ENCODE results near the gene DGKH.

The DGKH gene

GRCh38 chr13:42229287-42229686 lies 180.8 kb downstream of the DGKH start:
- TF ChIP-seq CTCF (IDR thresholded peaks at IDR 0.05), result no peak
- Histone ChIP-seq H3K27ac (no peak overlapping the region), H3K9me3 (no peaks in the 10 kb centered on the region), H3K27me3 (no peaks in the 10 kb centered on the region), H3K4me1 (ENCODE audit: control insufficient read depth in 1 of 2, insufficient read depth in 1 of 2, low read depth in 1 of 2, low read length in 1 of 2) (no peaks in the 10 kb centered on the region), H3K4me3 (ENCODE audit: low read depth in 1 of 2, low read length in 1 of 2) (no peak overlapping the region), H3K36me3 (no peaks in the 10 kb centered on the region)

DNA sequence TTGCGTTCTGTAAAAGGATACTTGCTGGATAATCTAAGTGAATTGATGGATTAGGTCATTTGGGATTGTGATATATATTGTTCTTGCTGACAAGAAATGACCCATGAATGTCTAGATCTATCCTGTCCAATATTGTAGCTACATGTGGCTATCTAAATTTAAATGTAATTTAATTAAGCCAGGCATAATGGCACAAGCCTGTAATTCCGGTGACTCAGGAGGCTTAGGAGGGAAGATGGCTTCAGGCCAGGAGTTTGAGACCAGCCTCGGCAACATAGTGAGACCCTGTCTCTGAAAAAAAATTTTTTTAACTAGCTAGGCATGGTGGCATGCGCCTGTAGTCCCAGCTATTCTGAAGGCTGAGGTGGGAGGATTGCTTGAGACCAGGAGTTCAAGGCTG lies 184.2 kb downstream of the DGKH start:
- no peaks in the 10 kb centered on the region for H3K4me1 ChIP-seq (ENCODE audit: control insufficient read depth in 1 of 2, insufficient read depth in 1 of 2, low read depth in 1 of 2, low read length in 1 of 2)
- no peaks in the 10 kb centered on the region for H3K9me3 ChIP-seq
- no peaks in the 10 kb centered on the region for H3K27me3 ChIP-seq
- no peak overlapping the region for H3K4me3 ChIP-seq (ENCODE audit: low read depth in 1 of 2, low read length in 1 of 2)
- no peak overlapping the region for H3K27ac ChIP-seq
- TF ChIP-seq CTCF (IDR thresholded peaks at IDR 0.05), result no peak
- H3K36me3 ChIP-seq, result no peaks in the 10 kb centered on the region

- Histone ChIP-seq H3K4me3 (ENCODE audit: low read depth in 1 of 2, low read length in 1 of 2) (no peak overlapping the region), H3K27me3 (no peaks in the 10 kb centered on the region), H3K36me3 (no peaks in the 10 kb centered on the region), H3K27ac (no peak overlapping the region), H3K9me3 (no peaks in the 10 kb centered on the region), H3K4me1 (ENCODE audit: control insufficient read depth in 1 of 2, insufficient read depth in 1 of 2, low read depth in 1 of 2, low read length in 1 of 2) (no peaks in the 10 kb centered on the region)
- no peak for TF ChIP-seq CTCF (IDR thresholded peaks at IDR 0.05)
Measured at GRCh38 chr13:42233726-42234125, 185.3 kb downstream of the DGKH start.

GRCh38 chr13:42239161-42239560 lies 190.7 kb downstream of the DGKH start:
- H3K4me3 ChIP-seq (ENCODE audit: low read depth in 1 of 2, low read length in 1 of 2), result no peak overlapping the region

DNA sequence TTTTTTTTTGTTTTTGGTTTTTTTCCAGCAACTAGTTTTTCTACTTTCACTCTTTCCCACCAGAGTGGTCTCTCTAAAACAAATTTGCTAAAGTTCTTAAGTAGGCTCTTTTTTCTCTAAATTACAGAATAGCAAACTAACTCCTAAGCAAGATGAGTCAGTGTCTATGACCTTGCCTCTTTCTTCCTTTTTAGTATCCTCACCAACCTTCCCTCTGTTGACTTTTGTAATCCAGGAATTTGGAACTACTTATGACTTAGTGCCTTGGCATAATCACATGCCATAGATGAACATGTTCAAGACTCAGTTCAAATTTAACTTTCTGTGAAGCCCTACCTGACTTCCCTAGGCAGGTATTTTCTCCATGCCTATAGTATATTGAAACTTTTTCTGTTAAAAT lies 191.2 kb downstream of the DGKH start:
- Histone ChIP-seq H3K4me1 (ENCODE audit: control insufficient read depth in 1 of 2, insufficient read depth in 1 of 2, low read depth in 1 of 2, low read length in 1 of 2) (no peaks in the 10 kb centered on the region), H3K27ac (no peak overlapping the region), H3K9me3 (no peaks in the 10 kb centered on the region), H3K27me3 (no peaks in the 10 kb centered on the region), H3K36me3 (no peaks in the 10 kb centered on the region), H3K4me3 (ENCODE audit: low read depth in 1 of 2, low read length in 1 of 2) (no peak overlapping the region)
- no peak for TF ChIP-seq CTCF (IDR thresholded peaks at IDR 0.05)

More at GRCh38 chr13:42239161-42239560, 190.7 kb downstream of the DGKH start:
- Histone ChIP-seq H3K9me3 (no peaks in the 10 kb centered on the region), H3K27me3 (no peaks in the 10 kb centered on the region), H3K36me3 (no peaks in the 10 kb centered on the region), H3K27ac (no peak overlapping the region), H3K4me1 (ENCODE audit: control insufficient read depth in 1 of 2, insufficient read depth in 1 of 2, low read depth in 1 of 2, low read length in 1 of 2) (no peaks in the 10 kb centered on the region)
- TF ChIP-seq CTCF (IDR thresholded peaks at IDR 0.05), result no peak

DNA sequence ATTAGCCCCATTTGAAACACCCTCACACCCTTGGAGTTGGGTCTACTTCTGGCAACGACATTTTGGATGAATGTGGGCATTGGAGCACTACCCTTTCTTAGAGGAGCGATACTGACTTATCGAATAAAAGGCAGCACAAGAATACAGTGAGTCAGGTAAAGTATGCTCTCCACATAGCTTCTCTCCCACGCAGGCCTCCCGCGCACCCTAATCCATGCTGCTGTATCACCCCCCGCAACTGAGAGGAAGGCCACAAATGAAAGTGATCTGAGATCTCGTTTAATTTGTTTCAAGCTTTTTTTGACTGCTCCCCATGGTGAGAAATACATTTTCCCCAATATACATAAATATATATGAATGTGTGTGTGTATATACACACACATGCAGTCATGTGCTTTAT lies 198.1 kb downstream of the DGKH start:
- TF ChIP-seq CTCF (IDR thresholded peaks at IDR 0.05), result no peak
- no peaks in the 10 kb centered on the region for H3K36me3 ChIP-seq

More for the DNA sequence above, 198.1 kb downstream of the DGKH start:
- Histone ChIP-seq H3K27ac (no peak overlapping the region), H3K9me3 (no peaks in the 10 kb centered on the region), H3K27me3 (no peaks in the 10 kb centered on the region), H3K4me3 (ENCODE audit: low read depth in 1 of 2, low read length in 1 of 2) (no peak overlapping the region), H3K4me1 (ENCODE audit: control insufficient read depth in 1 of 2, insufficient read depth in 1 of 2, low read depth in 1 of 2, low read length in 1 of 2) (no peaks in the 10 kb centered on the region)

Data from neutrophil (primary cell).